Mucosa of gallbladder (tissue), 1 donor: Measurements from ENCODE around the gene MAPK7. TPM values are rescaled to one million over a fixed set of nuclear protein-coding genes. Genes with fewer than 3 reads are reported as not detected.
"Not testable (repeated sequence)": the region's sequence is repeated elsewhere in the genome, so short reads cannot be mapped to it uniquely, and the experiment has no call there.

Experiments used
- DNase-seq: peaks from one replicate; pipeline ENCODE4 v3.0.0-alpha.2; 2020; ENCODE audit warnings: low spot score
- total RNA-seq: library from RNA; stranded (reverse); gene quantifications from one replicate; pipeline ENCODE4 v1.2.1, GENCODE V29; 2021
- donor health status: DM: no; HTN: no; CAD: no.

MAPK7 gene
- total RNA-seq, 1 donor from 2014 or later, result 23.0 TPM

DNA sequence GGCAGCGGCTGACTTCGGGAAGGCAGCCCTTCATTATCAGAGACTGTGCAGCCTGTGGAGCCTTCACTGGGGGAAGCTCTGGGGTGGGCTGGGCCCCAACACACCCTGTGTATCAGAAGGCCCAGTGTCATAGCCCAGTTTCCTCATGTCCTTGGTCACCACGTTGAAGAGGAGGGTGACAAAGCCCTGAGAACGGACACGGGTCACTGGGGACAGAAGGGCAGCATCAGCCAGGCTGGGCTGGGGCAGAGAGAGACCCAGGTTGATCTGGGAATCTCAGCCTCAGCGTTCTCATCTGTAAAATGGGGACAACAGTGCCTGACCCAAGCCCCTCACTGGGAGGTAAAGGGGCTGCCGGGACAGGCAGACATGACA lies 35.1 kb upstream of the MAPK7 start:
- no peak for DNase-seq

DNA sequence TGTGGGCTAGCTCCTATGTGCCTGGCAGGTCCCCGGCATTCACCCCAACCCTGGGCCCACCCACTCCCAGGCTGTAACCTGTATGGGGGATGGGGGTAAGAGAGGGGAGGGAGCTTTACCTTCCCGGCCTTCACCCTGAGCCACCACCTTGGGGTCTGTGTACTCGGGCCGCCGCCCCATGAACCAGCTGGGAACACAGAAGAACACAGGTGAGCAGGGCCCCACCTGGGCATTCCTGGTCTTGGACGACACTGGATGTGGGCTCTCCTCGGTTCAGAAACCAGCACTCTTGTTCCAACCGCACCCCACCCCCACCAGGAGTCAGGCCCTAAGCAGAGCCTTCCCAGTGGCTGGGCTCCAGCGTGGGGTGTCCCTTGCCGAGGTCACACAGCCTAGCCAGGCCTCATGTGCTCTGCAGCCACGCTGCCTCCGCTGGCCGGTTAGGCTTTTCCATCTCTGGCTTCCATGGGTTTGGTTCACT lies 34.6 kb upstream of the MAPK7 start:
- DNase-seq, result no peak

- no peak for DNase-seq
Measured at GRCh38 chr17:19344311-19345066, 33.8 kb upstream of the MAPK7 start.

DNA sequence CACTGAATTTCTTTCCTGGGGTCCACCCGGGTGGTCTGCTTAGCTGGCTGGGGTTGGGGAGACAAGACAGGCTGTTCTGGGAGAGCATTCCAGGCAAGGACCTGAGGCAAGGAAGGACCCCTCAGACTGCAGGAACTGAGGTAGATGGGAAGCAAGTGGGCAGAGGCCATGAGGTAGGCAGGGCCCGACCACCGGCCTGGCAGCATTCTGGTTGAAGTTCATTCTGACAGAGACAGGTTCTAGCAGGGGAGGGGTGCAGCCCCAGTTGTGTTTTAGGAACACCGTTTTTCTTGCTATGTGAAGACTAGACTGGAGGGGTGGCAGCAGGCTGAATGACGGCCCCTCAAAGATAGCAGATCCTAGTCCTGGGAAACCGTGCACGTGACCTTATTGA lies 33.2 kb upstream of the MAPK7 start:
- DNase-seq, result no peak

DNA sequence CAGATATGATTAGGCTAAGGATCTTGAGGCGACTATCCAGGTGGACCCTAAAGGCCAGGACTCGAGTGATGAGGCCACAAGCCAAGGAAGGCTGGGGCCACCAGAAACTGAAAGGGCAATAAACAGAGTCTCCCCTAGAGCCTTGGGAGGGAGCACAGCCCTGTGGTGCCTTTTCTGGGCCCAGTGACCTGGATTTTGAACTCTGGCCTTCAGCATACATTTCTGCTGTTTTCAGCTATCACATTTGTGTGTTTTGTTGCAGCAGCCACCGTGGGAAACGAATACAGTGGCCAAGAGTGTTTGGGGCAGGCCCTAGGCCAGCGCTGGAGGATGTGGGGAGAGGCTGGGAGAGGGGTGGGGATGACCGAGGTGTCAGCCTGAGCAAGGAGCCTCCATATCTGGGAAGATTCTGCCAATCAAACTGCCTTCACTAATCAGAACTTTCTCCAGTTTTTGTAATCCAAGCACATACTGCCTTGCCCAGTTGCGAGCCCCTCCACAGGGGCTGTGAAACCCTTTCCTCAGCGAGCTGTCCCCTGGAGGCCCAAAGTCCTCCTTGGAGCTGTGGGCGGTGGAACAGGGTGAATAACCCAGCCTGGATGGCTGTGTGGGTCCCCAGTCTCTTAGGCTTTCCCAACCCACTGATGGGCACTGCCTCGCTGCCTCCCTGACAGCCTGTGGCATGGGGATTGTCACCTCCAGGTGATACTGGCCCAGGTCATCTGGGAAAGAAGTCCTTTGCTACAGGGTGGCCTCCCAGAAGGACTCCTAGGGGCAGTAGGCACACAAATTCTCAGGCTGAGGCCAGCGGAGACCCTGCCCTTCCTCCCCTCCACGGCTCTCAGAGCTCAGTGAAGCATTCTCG lies 32.6 kb upstream of the MAPK7 start:
- no peak for DNase-seq

GRCh38 chr17:19346351-19347255 lies 31.7 kb upstream of the MAPK7 start:
- peak; percentile 47 for DNase-seq

DNA sequence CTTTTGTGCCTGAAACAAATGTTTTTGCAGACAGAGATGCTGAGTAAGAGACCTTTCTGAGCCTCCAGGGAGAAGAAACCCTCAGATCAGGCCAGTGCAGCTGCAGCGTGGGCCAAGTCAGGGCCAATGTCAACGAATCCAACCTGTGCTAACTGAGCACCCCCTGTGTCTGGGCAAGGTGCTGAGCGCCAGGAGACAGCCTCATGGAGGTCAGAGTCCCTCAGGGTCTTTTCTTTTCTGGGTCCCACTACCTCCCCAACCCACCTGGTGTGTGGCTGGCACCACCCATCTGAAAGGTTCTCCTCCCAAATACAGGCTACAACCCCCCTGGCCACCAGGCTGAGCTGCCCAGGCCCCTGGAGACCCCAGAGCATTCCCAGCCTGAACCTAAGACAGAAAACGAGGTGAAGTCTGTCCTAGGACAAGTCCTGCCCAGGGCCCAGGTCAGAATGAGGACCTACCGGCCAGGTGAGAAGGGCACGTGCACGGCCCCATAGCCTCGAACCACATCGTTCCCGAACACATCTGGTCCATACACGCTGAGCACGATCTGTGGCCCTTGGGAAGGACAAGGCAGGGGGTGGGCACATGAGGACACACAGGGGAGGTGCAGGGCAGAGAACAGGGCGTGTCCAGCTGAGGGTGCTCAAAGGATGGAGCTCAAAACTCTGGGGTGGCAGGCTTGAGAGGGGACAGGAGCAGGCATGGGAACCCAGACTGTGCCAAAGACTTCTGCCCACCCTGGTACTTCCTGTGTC lies 30.8 kb upstream of the MAPK7 start:
- DNase-seq, result no peak

DNA sequence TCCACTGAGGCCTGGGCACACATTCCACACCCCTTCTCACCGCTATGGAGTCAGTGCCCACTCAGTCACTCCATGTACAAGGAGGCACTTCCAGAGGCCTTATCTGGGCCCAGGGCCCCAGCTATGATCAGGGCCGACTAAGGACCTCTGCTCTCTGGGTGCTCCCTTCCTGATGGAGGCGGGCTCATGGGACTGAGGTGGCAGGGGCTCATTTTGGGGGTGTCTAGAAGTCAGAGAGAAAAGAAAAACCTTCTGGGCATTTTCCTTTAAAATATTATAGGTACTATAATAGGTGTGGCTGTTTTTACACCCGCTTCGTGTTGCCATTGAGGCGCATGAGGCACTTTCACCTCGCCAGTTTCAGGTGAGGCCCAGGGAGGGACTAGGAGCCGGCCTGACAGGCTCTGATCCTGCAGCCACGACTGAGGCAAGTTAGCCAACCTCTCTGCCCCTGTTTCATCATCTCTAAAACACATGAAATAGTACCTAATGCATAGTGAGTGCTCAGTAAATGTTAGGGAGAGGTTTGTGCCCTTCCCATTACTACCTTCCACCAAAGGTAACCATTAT lies 30.1 kb upstream of the MAPK7 start:
- no peak for DNase-seq

DNA sequence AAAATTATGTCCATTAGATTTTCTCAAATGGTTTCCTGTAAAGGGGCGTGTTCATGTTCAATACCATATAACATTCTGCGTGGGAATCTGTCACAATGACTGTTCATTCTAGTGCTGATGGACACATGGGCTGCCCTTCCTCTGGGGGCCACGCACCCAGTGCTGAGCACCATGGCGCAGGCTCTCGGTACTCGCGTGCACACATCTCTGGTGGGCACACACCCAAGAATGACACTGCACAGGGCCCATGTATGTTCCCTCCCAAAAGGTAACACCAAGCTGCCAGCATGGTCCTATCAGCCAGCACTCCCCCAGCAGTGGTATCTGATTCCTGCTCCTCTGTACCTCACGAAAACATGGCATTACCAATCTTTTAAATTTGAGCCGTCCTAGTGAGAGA lies 29.5 kb upstream of the MAPK7 start:
- no peak for DNase-seq

DNA sequence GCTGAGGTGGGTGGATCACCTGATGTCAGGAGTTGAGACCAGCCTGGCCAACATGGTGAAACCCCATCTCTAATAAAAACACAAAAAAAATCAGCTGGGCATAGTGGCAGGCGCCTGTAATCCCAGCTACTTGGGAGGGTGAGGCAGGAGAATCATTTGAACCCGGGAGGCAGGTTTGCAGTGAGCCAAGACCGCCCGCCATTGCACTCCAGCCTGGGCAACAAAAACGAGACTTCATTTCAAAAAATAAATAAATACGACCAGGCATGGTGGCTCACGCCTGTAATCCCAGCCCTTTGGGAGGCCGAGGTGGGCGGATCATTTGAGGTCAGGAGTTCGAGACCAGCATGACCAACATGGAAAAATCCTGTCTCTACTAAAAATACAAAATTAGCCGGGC lies 24.9 kb upstream of the MAPK7 start:
- not testable (repeated sequence) for DNase-seq

DNA sequence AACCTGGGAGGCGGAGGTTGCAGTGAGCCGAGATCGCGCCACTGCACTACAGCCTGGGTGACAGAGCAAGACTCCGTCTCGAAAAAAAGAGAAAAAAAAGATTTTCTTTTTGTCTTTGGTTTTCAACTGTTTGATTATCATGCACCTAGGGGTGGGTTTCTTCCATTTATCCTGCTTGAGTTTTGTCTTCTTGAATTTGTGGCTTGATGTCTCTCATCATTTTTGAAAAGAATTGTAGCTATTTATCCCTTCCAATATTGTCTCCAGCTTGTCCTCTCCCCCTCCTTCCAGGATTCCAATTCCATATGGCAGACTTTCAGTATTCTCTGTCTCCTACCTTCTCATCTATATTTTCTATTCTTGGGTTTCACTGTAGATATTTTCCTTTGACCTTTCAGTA lies 23.6 kb upstream of the MAPK7 start:
- no peak for DNase-seq

- no peak for DNase-seq
Measured at GRCh38 chr17:19357351-19357750, 20.9 kb upstream of the MAPK7 start.

DNA sequence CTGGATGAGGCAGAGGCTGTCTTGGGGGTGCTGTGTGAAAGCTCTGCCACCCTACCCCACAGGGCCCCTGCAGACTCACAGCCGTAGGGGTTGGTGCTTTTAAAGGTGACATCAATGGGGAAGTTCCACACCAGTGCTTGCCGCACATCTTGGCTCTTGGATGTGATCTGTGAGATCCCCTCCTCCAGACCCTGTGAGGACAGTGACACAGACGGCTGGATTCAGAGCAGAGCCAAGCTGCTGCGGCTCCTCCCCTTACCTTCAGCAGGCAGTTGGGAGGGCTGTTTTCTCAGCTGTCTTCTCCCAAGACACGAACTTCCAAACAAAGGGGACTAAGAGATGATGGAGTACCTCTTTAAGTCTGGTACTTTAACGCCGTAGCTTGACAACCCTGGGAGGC lies 20.5 kb upstream of the MAPK7 start:
- no peak for DNase-seq

DNA sequence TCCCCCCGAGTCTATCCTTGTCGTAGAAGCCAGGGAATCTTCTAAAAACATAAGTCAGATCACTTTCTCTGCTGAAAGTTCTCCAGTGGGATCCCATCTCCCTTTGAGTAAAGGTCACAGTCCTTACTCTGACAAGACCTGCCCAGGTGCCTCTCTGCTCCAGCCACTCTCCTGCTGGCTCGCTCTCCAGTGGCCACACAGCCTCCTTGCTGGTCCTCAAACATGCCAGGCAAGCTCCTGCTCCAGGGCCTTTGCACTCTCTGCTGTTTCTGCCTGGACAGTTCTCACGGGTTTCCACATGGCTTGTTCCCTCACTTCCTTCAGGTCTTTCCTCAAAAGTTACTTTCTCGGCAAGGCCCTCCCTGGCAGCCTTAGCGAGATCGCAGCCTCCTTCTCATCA lies 19.1 kb upstream of the MAPK7 start:
- DNase-seq, result no peak

- no peak for DNase-seq
Measured at GRCh38 chr17:19359856-19360255, 18.4 kb upstream of the MAPK7 start.

DNA sequence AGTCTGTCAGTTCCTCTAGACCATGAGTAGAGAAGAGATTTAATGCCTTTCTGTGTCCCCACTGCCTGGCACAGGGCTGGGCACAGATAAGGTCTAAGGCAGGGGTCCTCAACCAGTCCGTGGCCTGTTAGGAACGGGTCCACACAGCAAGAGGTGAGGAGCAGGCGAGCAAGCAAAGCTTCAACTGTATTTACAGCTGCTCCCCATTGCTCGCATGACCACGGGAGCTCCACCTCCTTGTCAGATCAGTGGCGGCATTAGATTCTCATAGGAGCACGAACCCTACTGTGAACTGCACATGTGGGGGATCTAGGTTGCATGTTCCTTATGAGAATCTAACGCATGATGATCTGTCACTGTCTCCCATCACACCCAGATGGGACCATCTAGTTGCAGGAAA lies 17.5 kb upstream of the MAPK7 start:
- DNase-seq, result no peak

GRCh38 chr17:19361326-19361725 lies 17.0 kb upstream of the MAPK7 start:
- no peak for DNase-seq

- DNase-seq, result no peak
Measured at GRCh38 chr17:19361944-19362276, 16.4 kb upstream of the MAPK7 start.

DNA sequence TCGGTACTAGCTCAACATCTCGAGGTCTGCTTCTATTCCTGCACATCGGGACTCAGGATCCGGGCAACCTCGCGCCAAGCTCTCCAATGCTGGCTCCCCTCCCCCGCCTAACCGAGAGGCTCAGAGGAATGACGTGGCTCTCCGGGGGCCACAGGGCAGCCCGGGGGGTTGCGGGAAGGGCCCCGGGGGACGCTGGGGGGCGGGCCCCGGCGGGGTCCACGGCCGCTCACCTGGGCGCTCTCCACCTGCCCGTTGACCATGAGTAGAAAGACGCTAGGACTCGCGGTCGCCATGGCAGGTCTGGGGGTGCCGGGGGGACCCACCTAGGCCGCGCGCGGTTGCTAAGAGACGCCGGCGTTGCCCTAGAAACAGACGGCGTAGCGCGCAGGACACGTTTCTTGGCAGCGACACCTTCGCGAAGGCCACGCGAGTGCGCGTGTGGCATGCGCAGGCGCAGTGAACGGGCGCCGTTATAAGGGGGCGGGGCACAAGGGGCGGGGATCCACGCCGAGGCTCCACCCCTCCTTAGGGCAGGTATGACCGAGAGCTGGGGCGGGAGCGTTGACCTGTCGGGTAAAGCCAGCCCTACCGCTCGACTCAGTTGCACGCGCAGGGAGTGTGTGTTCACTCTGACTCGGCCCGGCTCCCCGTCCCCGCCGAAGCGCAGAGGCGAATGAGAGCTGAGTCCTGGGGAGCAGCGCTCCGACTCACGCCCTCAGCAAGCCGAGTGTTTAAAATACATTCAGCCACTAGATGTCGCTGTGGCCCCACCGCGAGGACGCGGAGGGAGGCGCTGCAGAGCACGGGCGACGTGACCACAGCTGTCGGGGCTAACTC lies 15.8 kb upstream of the MAPK7 start, which contains the start of gene B9D1:
B9D1 (minus strand) TSS at position 447 of the 837 bp plus-strand sequence; CDS start at position 293, 154 bp downstream.
- DNase-seq, result peak; percentile 95

GRCh38 chr17:19363114-19363438 lies 15.2 kb upstream of the MAPK7 start:
- DNase-seq, result no peak
